Posterior cingulate gyrus (tissue), 11 donors: Measurements from ENCODE around the gene DENND2D.

Experiments used
- DNase-seq, 10 donors: peaks; one replicate each; pipeline versions ENCODE4 v3.0.0 to v3.0.0-alpha.2; 2020 to 2021; ENCODE audit warnings: mixed read lengths in 3 of 10
- intact Hi-C: fragments of 100-400 bp; cut with DNase I; formaldehyde crosslinking; loops from one replicate; pipeline ENCODE4 v1.15.1; 2023

Gene DENND2D

DNA sequence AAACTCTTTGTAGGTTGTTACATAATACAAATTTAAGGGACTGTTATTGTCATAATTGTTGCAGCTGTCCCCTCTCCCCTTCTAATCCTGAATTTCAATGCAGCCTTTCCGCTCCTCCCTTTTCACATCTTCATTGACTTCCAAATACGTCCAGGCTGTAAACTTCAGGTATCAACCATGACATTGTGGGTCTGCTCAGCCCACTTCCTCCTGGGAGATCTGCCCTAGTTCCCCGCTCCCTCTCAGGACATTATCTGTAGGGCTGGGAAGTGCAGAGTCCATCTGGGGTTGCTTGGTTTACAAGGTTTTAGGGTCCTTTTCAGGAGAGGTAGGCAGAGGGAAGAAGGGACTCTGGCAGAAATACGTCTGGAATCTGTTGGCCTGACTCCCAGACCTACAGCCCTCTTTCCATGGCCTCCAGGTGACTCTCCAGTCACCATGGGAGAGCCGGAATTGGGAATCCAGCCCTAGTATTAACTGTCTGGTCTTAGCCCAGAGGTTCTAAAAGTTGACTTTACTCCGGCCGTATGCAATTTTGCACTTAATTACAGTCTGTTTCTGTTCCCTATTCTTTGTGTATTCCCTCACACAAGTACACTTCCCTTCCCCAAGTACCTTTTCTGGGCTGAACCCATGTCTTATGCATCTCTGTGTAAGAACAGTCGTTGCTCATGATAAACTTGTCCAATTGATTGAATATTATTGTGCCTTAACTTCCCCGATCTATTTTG, 4.7 kb upstream of the DENND2D start:
- intact Hi-C loops: no loop called here
- DNase-seq: no peak

GRCh38 chr1:111204201-111204982, 3.9 kb upstream of the DENND2D start:
- intact Hi-C loops: no loop called here
- DNase-seq: peak in 2 of 10 donors; percentile 62 to 81

- intact Hi-C loops: no loop called here
- peak in 7 of 10 donors; percentile 28 to 89 (median 46) for DNase-seq
Measured at GRCh38 chr1:111203681-111204200, 3.3 kb upstream of the DENND2D start.

- intact Hi-C loops: no loop called here
- no peak for DNase-seq
Measured at GRCh38 chr1:111202707-111203623, 2.5 kb upstream of the DENND2D start.

GRCh38 chr1:111202366-111202706, 1.9 kb upstream of the DENND2D start:
- intact Hi-C loops: no loop called here
- DNase-seq: no peak

DNA sequence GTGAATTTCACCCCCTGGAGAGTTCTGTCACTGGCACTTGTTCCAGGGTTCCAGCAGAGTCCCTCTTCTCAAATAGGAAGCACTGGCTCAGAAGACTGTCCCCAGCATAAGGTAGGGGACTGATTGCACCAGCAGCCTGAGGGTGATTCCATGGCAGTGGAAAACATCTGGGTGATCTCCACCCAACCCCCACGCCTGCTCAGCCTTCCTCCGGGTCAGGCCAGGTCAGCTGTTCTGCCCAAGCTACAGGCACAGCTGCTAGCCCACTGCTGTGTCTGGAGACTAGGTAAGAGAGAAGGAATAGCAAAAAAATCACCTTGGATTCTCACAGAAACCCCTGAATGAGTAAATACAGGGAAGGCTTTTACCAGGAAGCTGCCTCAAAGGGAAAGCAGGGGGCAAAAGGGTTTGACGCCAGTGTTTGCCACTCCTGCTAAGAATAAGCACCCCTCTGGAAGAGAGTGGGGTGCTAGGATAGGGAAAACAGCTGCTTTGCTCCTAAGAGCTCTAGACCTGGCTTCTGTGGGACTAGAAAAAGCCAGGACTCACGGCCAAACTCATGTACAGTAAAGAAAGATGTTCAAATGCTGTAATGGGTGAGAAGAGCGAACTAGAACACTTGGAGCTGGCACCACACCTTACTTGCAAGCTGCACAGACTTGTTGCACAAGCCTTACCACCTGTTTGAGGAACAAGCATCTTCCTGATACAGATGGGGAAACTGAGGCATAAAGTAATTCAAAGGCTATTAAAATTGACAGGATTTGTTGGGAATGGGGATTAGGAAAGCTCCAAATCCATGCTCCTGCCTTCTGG, 1.0 kb upstream of the DENND2D start:
- DNase-seq: no peak
- intact Hi-C loops: no loop called here

GRCh38 chr1:111200802-111201161, 336 bp upstream of the DENND2D start:
- intact Hi-C loops: no loop called here

GRCh38 chr1:111199329-111199728, 1.1 kb downstream of the DENND2D start:
- DNase-seq: no peak
- intact Hi-C loops: no loop called here

More at GRCh38 chr1:111200802-111201161, 336 bp upstream of the DENND2D start:
- DNase-seq: no peak

DNA sequence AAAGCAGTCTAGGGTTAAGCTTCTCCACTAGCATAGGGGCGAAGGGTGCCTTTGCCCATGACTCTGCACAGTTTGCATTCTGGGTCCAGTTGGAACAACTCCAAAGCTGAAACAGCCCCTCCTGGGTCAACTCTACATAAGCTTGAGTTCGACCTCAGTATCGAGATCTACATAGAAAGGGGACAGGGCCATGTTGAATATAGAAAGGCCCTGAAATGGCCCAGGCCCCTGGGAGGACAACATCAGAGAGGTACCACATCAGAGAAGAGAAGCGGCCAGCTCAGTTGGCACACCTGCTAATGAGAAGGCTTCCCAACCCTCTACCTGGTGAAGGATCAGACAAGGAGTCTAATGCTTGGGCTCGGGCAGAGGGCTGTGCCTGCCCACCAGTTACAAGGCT, 1.6 kb downstream of the DENND2D start:
- no peak for DNase-seq
- intact Hi-C loops: no loop called here

DNA sequence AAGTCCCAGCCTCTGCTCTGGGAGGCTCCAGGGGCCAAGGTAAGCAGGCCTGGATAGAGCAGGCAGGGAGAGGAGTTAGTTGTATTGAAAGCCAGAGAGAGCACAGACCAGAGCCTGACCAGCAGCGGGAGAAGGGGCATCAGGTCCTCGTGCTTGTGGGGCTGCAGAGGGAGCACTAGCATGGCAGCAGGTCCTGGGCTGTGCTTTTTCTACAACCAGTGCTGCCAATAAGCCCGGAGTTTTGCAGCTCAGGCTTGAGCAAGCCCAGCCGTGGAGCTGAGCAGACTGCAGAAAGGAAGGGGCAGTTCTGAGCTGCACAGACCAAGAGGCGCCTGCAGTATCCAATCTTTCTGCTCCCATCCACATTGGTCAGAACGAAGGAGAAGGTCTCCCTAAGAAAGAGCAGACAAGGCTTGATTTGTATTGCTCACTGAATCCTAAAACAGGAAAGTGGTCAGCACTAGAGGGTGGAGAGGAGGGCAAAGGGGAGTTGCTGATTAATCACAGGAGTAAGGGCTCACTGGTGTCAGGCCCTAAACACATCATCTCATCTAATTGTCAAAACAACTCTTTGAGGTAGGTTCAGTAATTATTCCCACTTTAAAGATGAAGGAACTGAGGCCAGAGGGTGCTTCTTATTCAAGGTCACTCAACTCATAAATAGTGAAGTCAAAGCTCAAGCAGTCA, 2.7 kb downstream of the DENND2D start:
- intact Hi-C loops: no loop called here
- DNase-seq: no peak

- intact Hi-C loops: no loop called here
- DNase-seq: no peak
Measured at GRCh38 chr1:111196213-111196612, 4.2 kb downstream of the DENND2D start.

DNA sequence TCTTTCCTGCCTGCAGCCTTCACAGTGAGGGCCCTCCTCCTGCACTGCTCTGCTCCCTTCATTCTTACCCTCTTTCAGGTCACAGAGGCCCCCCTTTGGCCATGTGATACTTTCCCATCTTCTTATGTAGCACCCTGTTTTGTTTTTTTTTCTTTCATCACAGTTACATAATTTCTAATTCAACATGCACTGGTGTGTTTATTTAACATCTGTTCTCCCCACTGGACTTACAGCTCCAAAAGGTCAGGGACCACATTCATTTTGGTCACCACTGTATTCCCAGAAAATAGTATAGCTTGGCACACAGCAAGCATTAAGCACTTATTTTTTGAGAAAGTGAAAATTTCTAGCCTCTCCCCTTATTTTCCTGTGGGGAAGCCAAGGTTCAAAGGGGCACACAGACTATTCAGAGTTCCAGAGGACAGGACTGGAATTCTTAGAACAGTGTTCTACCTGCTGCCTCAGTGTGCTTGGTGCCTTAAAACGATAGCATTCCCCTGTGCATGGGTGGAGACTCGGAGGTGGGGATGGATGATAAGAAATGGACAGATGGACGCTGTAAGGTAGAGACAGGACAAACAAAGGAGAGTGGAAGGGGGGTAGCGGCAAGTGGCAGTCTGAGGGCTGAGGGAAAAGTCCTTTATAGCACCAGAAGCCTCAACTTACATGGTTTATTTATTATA, 5.3 kb downstream of the DENND2D start:
- no peak for DNase-seq

DNA sequence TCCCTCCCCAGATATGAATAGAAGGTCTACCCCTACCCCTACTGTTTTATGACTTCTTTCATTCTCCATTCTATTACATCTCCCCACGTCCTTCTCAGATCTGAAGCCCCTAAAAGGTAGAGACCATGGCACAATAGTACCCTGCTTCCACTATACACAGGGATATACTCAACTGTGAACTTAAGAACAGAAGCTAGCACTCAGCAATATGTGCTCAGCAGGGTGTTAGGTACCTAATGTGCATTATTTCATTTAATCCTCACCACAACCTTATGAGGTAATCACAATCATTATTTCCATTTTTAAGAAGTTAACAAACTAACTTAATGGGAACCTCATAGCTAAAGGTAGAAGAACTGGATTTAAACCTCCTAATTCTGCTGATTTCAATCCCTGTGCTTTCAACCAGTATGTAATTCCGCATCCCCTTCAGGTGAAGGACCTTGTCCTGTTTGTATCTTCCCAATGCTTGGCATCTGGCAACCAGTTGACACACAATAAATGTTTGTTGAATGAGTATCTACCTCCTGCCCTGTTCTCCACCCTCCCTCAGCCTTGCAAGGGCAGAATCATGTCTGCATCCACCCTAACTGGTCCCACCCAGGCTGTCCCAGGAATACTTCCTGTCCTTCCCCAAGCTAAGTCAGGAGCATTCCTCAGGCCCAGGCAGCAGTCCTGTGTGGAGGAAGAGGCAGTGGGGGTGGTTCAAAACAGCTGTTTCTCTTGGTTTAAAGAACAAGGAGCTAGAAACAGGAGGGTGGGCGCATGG, 6.5 kb downstream of the DENND2D start:
- DNase-seq: no peak
- intact Hi-C loops: no loop called here

More for the DNA sequence above, 5.3 kb downstream of the DENND2D start:
- intact Hi-C loops: no loop called here

GRCh38 chr1:111192658-111193519, 7.6 kb downstream of the DENND2D start:
- intact Hi-C loops: no loop called here
- DNase-seq: no peak

DNA sequence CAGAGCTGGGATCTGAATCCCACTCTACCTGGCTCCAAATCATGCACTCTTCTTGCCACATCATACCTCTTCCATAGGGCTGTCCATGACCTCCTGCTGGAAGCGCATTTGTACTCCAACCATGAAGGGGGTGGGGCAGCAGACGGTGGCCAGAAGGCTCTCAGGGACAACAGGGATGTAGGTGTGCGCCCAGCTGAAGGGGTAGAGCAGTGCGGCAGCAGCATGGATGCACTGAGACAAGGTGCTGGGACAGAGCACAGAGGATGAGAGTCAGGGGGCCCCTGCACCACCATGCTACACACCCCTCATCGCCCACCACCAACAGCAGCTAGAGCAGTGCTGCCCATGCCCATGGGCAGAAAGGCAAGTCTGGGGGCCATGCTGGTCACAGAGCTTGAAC, 8.4 kb downstream of the DENND2D start:
- no peak for DNase-seq
- intact Hi-C loops: no loop called here

DNA sequence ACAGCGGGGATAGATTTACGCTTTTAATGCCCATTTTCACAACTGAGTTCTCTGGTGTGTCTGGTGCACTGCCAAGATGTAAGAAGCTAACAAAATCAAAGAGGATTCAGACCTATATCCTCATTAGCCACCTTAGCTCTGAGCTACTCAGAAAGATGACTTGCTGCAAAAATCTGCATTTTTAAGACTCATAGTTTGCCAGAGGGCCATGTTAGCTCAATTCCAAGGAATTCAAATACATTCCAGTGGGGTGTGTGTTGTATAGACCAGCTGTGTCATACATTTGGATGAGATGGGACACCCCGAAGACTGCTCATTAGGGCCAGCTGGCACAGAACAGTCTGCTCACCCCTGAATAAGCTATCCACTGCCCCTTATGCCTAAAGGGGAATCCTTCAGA, 8.9 kb downstream of the DENND2D start:
- no peak for DNase-seq
- intact Hi-C loops: no loop called here

GRCh38 chr1:111190931-111191451, 9.5 kb downstream of the DENND2D start:
- intact Hi-C loops: no loop called here
- no peak for DNase-seq
